H1 (cell line): ENCODE data around the gene ARHGEF7. TPM values are rescaled to one million over a fixed set of nuclear protein-coding genes. Genes with fewer than 3 reads are reported as not detected.
"Not testable (repeated sequence)": the region's sequence is repeated elsewhere in the genome, so short reads cannot be mapped to it uniquely, and the experiment has no call there.

Experiments
- CTCF ChIA-PET: fragments of 300-600 bp; sonication (Branson Sonifier 250); formaldehyde crosslinking; loops from one replicate; lab custom pipeline; 2021; ENCODE audit not compliant: partially characterized antibody; lab: Charles Lee
- POLR2A ChIA-PET: fragments of 300-600 bp; sonication (Branson Sonifier 250); formaldehyde crosslinking; loops from one replicate; lab custom pipeline; 2021; ENCODE audit warnings: inconsistent platforms; ENCODE audit not compliant: partially characterized antibody; lab: Charles Lee
- DNase-seq, 2 experiments: peaks; one replicate each; pipeline versions ENCODE4 v3.0.0 to v3.0.0-alpha.2; 2010 to 2022; ENCODE audit warnings: low spot score in 2 of 2, low read depth in 1 of 2, mixed read lengths in 1 of 2
- FAIRE-seq: peaks from 2 replicates; lab custom pipeline; 2011; peaks lifted over from hg19 to GRCh38; lab: Jason Lieb, UNC
- H2AFZ ChIP-seq: 2 replicates; pipeline ENCODE4 v1.8.1; 2012; ENCODE audit warnings: low read length, inconsistent platforms
- H2AK5ac ChIP-seq: 2 replicates; pipeline ENCODE4 v1.6.1; 2013; ENCODE audit warnings: low read depth, low read length
- H2BK120ac ChIP-seq: replicated peaks from 2 replicates; pipeline ENCODE3; 2013; ENCODE audit warnings: low read depth, low read length, inconsistent platforms
- H2BK12ac ChIP-seq: 2 replicates; pipeline ENCODE4 v1.6.1; 2013; ENCODE audit warnings: low read depth, low read length
- H2BK15ac ChIP-seq: 2 replicates; pipeline ENCODE4 v1.6.1; 2013; ENCODE audit warnings: low read length
- H2BK20ac ChIP-seq: 2 replicates; pipeline ENCODE4 v1.6.1; 2013; ENCODE audit warnings: low read length
- H2BK5ac ChIP-seq: 2 replicates; pipeline ENCODE4 v1.6.1; 2013; ENCODE audit warnings: low read depth, low read length
- H3K14ac ChIP-seq: 2 replicates; pipeline ENCODE4 v1.6.1; 2013; ENCODE audit warnings: inconsistent platforms; ENCODE audit not compliant: insufficient read length
- H3K18ac ChIP-seq: 2 replicates; pipeline ENCODE4 v1.6.1; 2013; ENCODE audit warnings: low read length; ENCODE audit errors: extremely low read depth
- H3K23ac ChIP-seq: 2 replicates; pipeline ENCODE4 v1.6.1; 2013; ENCODE audit warnings: inconsistent platforms; ENCODE audit not compliant: insufficient read length
- H3K23me2 ChIP-seq: 2 replicates; pipeline ENCODE4 v1.6.1; 2013; ENCODE audit warnings: low read depth, low read length
- H3K27ac ChIP-seq: 2 replicates; pipeline ENCODE4 v1.6.1; 2011; ENCODE audit warnings: low read depth, low read length, inconsistent platforms
- H3K27me3 ChIP-seq, 4 experiments: replicated peaks in 1 of 4; 1 replicate in 1 of 4; 2 replicates in 3 of 4; pipeline versions ENCODE4 v1.6.1 to v1.8.1; 2011 to 2013; ENCODE audit warnings: low read length in 3 of 4, mild to moderate bottlenecking in 3 of 4, inconsistent platforms in 2 of 4, mixed read lengths in 2 of 4, moderate library complexity in 1 of 4; ENCODE audit not compliant: control insufficient read depth in 3 of 4, insufficient read depth in 3 of 4; ENCODE audit errors: extremely low read depth in 1 of 4
- H3K36me3 ChIP-seq, 4 experiments: 2 replicates each; pipeline versions ENCODE4 v1.6.1 to v1.8.1; 2011 to 2013; ENCODE audit warnings: mild to moderate bottlenecking in 4 of 4, low read length in 3 of 4, moderate library complexity in 2 of 4, control low read depth in 1 of 4, inconsistent platforms in 1 of 4; ENCODE audit not compliant: insufficient read depth in 4 of 4, control insufficient read depth in 2 of 4
- H3K4ac ChIP-seq: replicated peaks from 2 replicates; pipeline ENCODE3; 2013; ENCODE audit warnings: low read length, low read depth, mixed read lengths, inconsistent platforms; ENCODE audit not compliant: insufficient read length
- H3K4me1 ChIP-seq, 4 experiments: replicated peaks in 1 of 4; 1 replicate in 1 of 4; 2 replicates in 3 of 4; pipeline versions ENCODE4 v1.6.1 to v1.8.1; 2011 to 2013; ENCODE audit warnings: low read length in 3 of 4, inconsistent platforms in 2 of 4, mixed read lengths in 1 of 4; ENCODE audit not compliant: insufficient read depth in 4 of 4, control insufficient read depth in 3 of 4
- H3K4me2 ChIP-seq, 2 experiments: 2 replicates each; pipeline versions ENCODE4 v1.6.1 to v1.8.1; 2011 to 2013; ENCODE audit warnings: low read depth in 2 of 2, low read length in 2 of 2, control low read depth in 1 of 2, inconsistent platforms in 1 of 2, mild to moderate bottlenecking in 1 of 2; ENCODE audit not compliant: insufficient read depth in 1 of 2
- H3K4me3 ChIP-seq, 4 experiments: fragments of 200-600, 300-600 bp in 1 of 4; sonication (generic), shearing (Covaris generic), sonication (Bioruptor Twin) in 1 of 4; 2 replicates each; pipeline versions ENCODE4 v1.5.1 to v1.8.1; 2011 to 2016; ENCODE audit warnings: low read length in 4 of 4, low read depth in 3 of 4, control low read depth in 2 of 4, inconsistent platforms in 2 of 4, mild to moderate bottlenecking in 2 of 4, mixed read lengths in 1 of 4, moderate library complexity in 1 of 4; ENCODE audit not compliant: insufficient read depth in 2 of 4; ENCODE audit errors: extremely low read depth in 1 of 4
- H3K56ac ChIP-seq: replicated peaks from 2 replicates; pipeline ENCODE3; 2013; ENCODE audit warnings: low read depth, mild to moderate bottlenecking, mixed read lengths, low read length, inconsistent platforms; ENCODE audit not compliant: insufficient read length
- H3K79me1 ChIP-seq: 2 replicates; pipeline ENCODE4 v1.6.1; 2013; ENCODE audit warnings: low read depth, low read length, control low read depth
- H3K79me2 ChIP-seq, 2 experiments: 2 replicates each; pipeline versions ENCODE4 v1.6.1 to v1.8.1; 2012 to 2013; ENCODE audit warnings: low read length in 2 of 2, mild to moderate bottlenecking in 2 of 2, inconsistent platforms in 1 of 2; ENCODE audit not compliant: insufficient read depth in 2 of 2, control insufficient read depth in 1 of 2
- H3K9ac ChIP-seq, 4 experiments: replicated peaks in 1 of 4; 1 replicate in 1 of 4; 2 replicates in 3 of 4; pipeline versions ENCODE4 v1.6.1 to v1.8.1; 2011 to 2013; ENCODE audit warnings: low read depth in 3 of 4, low read length in 3 of 4, control low read depth in 2 of 4, mild to moderate bottlenecking in 2 of 4, moderate library complexity in 2 of 4, inconsistent platforms in 1 of 4; ENCODE audit errors: extremely low read depth in 1 of 4
- H3K9me3 ChIP-seq, 2 experiments: 2 replicates each; pipeline versions ENCODE4 v1.6.1 to v1.8.1; 2012 to 2013; ENCODE audit warnings: mild to moderate bottlenecking in 2 of 2, moderate library complexity in 2 of 2, control low read depth in 1 of 2, inconsistent platforms in 1 of 2, low read depth in 1 of 2, low read length in 1 of 2, mixed read lengths in 1 of 2; ENCODE audit not compliant: insufficient read depth in 2 of 2
- H4K20me1 ChIP-seq, 2 experiments: replicated peaks in 1 of 2; 2 replicates each; pipeline versions ENCODE3 to v1.8.1; 2011 to 2013; ENCODE audit warnings: inconsistent platforms in 2 of 2, low read length in 2 of 2, mild to moderate bottlenecking in 1 of 2; ENCODE audit not compliant: insufficient read depth in 2 of 2, control insufficient read depth in 1 of 2
- H4K5ac ChIP-seq: 2 replicates; pipeline ENCODE4 v1.6.1; 2013; ENCODE audit warnings: low read length, low read depth, mixed read lengths, inconsistent platforms; ENCODE audit not compliant: insufficient read length
- H4K8ac ChIP-seq: 2 replicates; pipeline ENCODE4 v1.8.0; 2013; ENCODE audit warnings: mild to moderate bottlenecking, moderate library complexity, low read length, inconsistent platforms; ENCODE audit not compliant: insufficient read depth; ENCODE audit errors: extremely low read depth
- H4K91ac ChIP-seq: replicated peaks from 2 replicates; pipeline ENCODE3; 2013; ENCODE audit warnings: low read length, mixed read lengths, inconsistent platforms; ENCODE audit not compliant: insufficient read length
- WGBS, 2 experiments: shearing (Covaris generic) in 1 of 2; methylation state at CpG; one replicate each; pipeline versions ENCODE4 v1.1.6 to v1.1.7; 2013 to 2015; ENCODE audit warnings: low lambda C conversion rate in 2 of 2, mixed read lengths in 2 of 2, inconsistent platforms in 1 of 2, low coverage in 1 of 2, missing lambda C conversion rate in 1 of 2; ENCODE audit not compliant: insufficient replicate concordance in 2 of 2, insufficient coverage in 1 of 2, insufficient read length in 1 of 2; ENCODE audit errors: extremely low coverage in 1 of 2, missing lambda C conversion rate in 1 of 2; 5-methylcytosine and 5-hydroxymethylcytosine counted together
- polyA plus RNA-seq, 7 experiments: library from polyadenylated mRNA; depleted of rRNA in 3 of 7; stranded (reverse) in 5 of 7; unstranded in 2 of 7; fragments of >200 nt in 5 of 7; fragments of 200-250 nt in 2 of 7; gene quantifications; 1 replicate in 5 of 7; 2 replicates in 1 of 7; 4 replicates in 1 of 7; pipeline versions ENCODE4 v1.2.1 to v1.2.3, GENCODE V29; 2011 to 2013; ENCODE audit warnings: missing spikeins in 2 of 7, mixed read lengths in 2 of 7
- total RNA-seq: library from RNA; stranded (reverse); fragmentation: NEBNext Ultra II Directional; extraction: Animal tissue kit (Norgen Biotek cat#: 25700); gene quantifications from 2 replicates; pipeline ENCODE4 v1.2.1, GENCODE V29; 2021

ARHGEF7 gene
- total and polyA plus RNA-seq, 2 of the 8 experiments (the other 6 are each of a cell fraction or from before 2014, with no cell fraction given): 26.2 to 56.5 TPM

DNA sequence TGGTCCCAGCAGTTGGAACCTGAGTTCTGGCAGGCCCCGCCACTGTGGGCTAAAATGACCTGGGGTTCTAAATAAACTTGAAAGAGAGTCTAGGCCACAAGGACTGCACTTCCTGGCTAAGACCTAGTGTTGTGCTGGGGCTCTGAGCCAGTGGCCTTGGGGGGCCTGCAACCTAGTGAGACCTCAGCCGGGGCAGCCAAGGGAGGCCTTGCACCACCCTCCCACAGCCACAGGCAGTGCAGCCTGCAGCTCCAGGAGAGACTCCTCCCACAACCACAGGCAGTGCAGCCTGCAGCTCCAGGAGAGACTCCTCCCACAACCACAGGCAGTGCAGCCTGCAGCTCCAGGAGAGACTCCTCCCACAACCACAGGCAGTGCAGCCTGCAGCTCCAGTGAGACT is 142.8 kb downstream of the ARHGEF7 start:
- H2AK5ac ChIP-seq, H4K20me1 ChIP-seq, H2BK12ac ChIP-seq, H2BK15ac ChIP-seq, H4K5ac ChIP-seq, H2BK5ac ChIP-seq, H3K27me3 ChIP-seq, H3K27ac ChIP-seq, H3K79me2 ChIP-seq, H3K14ac ChIP-seq, CTCF ChIA-PET, H3K4me3 ChIP-seq, H2AFZ ChIP-seq, H3K23me2 ChIP-seq, H2BK120ac ChIP-seq, H3K4me1 ChIP-seq, H3K23ac ChIP-seq, H3K56ac ChIP-seq, H2BK20ac ChIP-seq, H3K18ac ChIP-seq, H3K36me3 ChIP-seq, H4K8ac ChIP-seq, H3K4ac ChIP-seq, H4K91ac ChIP-seq, POLR2A ChIA-PET, H3K9me3 ChIP-seq, H3K4me2 ChIP-seq, FAIRE-seq, H3K79me1 ChIP-seq, DNase-seq, H3K9ac ChIP-seq: not testable (repeated sequence)
- 100% methylated on average over 2 of the region's 2 CpGs; no CpG with 5 or more reads in 1 of the 2 experiments for WGBS, 2 experiments
